NCI-H187 treated with DMSO at 0.1 percent for 48 hours (cell line): ENCODE data around the gene ELAC1.

Source experiments
- DNase-seq: peaks from one replicate; lab custom pipeline; 2025; lab: John Stamatoyannopoulos, UW

ELAC1 gene

DNA sequence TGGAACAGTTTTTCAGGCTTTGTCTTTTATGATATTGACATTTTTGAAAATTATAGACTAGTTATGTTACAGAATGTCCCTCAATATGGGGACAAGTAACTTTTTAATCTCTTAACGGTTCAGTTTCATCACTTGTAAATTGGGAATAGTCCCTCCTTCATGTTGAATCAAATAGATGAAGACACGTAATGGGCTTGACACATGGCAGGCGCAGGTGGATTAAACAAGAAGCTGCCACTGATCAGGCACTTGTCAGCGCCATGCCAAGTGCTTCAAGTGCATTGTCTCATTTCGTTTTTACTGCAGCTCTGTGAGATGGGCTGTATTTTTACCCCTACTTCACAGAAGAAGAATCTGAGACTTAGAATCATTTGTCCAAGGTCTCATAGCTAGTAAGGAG lies 52.7 kb downstream of the ELAC1 start:
- DNase-seq = no peak

DNA sequence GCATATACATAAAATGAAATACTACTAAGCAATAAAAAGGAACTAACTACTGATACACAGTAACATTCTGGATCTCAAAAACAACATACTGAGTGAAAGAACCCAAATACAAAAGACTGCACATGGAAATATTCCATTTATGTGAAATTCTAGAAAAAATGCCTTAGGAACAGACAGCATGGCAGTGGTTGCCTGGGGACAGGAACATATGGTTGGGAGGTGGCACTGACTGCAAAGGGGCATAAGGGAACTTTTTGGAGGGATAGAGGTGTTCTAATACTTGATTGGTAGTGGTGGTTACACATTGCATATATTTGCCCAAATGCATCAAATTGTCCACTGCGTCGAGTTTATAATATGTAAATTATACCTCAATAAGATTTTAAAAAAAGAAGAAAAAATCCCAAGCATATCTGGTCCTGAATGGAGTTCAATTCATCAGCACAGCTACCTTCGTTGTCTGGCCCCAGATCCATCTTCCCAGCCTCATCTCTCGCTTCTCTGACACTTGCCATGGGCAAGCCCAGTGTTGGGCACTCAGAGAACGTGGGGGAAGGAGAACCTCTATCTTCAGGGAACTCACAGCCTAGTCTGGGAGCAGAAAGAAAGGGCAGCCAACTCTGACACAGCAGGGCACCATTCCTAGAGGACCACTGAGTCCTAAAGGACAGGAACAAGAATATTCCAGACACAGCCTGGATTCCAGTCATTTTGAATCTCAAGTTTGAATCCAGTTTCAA lies 53.6 kb downstream of the ELAC1 start:
- no peak for DNase-seq

DNA sequence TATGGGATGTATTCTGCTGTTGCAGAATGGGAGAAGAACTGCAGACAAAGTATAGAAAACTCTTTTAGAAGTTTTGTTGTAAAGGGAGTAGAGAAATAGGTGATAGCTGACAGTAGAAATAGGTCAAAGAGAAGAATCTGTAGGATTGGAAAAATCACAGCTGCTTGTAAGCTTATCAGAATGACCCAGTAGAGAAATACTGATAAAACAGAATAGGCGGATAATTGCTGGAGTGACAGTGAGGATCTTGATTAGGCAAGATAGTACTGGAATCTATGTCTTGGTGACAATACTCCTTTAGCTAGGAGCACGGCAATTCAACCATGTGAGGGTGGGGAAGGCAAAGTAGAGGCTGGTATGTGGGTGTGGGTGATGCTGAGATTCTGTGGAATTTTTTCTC lies 57.7 kb downstream of the ELAC1 start:
- no peak for DNase-seq

DNA sequence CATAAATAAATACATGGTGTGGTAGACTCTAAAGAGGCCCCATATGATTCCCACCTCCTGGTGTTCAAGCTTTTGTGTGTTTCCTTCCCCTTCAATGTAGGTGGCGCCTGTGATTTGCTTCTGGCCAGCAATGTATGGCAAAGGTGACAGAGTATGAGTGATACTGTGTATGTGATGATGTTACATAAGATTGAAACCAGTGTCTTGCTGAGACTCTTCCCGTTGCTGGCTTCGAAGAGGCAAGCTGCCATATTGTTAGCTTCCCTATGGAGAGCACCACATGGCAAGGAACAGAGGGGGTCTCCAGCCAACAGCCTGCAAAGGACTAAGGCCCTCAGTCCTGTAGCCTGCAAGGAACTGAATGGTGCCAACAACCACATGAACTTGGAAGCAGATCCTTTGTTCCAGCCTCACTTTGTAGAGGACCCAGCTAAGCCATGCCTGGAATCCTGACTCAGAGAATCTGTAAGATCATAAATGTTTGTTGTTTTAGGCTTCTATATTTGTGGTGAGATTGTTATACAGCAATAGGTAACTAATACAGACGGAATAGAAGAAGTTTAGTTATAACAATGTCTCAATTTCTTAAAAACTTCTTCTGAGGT lies 60.5 kb downstream of the ELAC1 start:
- no peak for DNase-seq

DNA sequence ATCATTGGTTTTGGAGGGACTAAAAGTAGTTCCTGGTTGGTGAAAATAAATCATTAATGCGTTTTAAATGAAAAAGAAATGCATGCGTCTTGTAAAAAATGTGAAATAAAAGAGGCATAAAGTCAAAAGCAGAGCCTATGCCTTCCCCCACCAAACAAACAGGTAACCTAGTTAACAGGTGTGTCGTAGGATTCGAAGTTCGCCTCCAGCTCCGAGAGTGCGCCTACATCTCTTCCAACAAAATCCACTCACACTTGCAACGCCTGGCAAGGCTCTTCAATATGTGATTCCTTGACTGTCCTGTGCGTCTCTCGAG lies 61.5 kb downstream of the ELAC1 start:
- no peak for DNase-seq

DNA sequence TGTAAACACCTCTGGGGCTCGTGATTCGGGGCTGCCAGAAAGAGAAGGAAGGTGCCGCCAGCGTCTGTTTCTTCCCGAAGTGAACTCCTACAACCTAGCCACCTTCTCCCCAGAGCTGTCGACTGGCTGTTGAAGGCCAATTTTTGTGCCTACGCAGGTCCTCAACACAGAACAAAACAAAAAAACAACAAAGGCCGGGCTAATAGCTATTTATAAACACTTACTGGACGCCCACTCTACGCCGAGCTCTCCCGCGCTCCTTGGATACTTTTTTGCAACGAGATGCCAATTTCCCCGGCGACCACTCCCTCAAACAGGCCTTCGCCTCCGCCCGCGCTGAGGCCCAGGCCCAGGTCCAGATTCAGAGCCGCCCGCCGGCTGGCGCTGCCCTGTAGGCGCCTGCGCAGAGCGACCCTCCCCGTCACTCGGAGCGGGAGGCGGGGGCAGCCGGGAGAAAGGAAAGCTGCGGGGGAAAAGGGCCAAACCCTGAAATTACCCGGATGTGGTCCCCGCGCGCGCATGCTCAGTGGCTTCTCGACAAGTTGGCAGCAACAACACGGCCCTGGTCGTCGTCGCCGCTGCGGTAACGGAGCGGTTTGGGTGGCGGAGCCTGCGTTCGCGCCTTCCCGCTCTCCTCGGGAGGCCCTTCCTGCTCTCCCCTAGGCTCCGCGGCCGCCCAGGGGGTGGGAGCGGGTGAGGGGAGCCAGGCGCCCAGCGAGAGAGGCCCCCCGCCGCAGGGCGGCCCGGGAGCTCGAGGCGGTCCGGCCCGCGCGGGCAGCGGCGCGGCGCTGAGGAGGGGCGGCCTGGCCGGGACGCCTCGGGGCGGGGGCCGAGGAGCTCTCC lies 62.1 kb downstream of the ELAC1 start, which contains the start of gene SMAD4:
Gene SMAD4 (plus strand): TSS at position 520 of the 843 bp plus-strand sequence. CDS start 16,834 bp downstream, outside the sequence.
- peak; percentile 63 for DNase-seq

DNA sequence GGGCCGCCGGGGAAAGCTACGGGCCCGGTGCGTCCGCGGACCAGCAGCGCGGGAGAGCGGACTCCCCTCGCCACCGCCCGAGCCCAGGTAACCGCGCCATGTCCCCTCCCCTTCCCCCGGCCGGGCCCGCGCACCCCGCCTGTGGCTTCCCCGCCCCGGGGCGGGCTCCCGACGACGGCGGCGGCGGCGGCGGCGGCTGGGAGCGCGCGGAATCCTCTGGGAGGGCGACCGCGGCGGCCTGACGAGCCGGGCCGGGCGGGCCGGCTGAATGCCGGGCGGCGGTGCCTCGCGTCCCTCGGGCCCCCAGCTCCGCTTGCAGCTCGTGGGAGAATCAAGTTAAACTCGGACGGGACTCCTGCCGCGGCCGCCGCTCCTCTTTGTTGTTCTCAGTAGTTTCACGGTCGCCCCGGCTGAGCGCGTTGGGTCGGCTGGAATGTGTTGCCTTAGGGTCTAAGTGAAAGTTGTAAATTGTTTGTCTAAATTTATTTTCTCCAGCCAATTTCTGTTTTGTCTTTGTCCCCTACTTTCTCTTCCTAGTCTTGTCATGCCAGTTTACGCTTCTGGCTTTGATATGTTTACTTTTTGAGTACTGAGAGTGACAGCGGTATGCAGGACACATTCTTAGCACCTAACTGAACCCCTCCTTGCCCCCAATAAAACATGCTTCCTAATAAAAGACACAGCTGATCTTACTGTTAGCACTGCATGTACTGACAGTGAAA lies 62.9 kb downstream of the ELAC1 start:
- no peak for DNase-seq

DNA sequence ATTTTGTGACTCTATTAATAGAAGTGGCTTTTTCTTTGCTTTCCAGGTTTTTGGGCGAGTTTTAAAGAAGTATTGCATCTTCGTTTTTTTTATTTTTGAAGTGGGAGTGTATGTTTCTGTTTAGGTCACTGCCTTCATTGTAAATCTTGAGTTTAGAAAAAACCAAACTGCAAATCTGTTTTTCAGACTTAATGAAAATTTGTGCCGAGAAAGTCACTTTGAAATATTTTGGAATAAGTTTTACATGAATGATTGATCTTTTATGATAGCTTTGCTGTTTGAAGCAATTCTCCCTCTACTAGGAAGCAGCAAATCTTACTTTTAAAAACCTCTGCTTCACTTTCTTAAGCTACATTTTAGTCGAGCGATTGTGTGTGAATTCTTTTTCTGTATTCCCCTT lies 64.4 kb downstream of the ELAC1 start:
- no peak for DNase-seq

DNA sequence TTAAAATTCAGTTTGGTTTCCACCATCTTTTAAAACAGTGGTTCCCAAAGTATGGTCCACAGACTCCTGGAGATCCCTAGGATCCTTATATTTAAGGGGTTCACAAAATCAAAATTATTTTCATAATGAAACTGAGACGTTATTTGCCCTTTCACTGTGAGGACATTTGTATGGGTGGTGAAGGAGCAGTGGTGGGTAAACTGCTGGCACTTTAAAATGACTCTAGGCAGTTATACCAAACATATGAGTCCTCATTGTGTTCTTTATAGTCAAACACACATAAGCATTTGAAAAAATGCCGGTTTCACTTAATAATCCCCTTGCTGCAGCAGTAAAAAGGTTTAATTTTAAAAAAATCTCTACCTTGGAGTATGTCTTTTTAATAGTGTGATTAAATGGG lies 69.4 kb downstream of the ELAC1 start:
- no peak for DNase-seq
